Parathyroid adenoma (tissue), 2 donors: ENCODE measurements around the gene CNN3.
"Not testable (repeated sequence)": the region's sequence is repeated elsewhere in the genome, so short reads cannot be mapped to it uniquely, and the experiment has no call there.

Experiments
- H2AFZ ChIP-seq: fragments of 300-600 bp; sonication (generic); one replicate; pipeline ENCODE4 v1.7.0; 2017; ENCODE audit warnings: antibody characterized with exemption, mild to moderate bottlenecking
- H3K27ac ChIP-seq: fragments of 300-600 bp; sonication (generic); one replicate; pipeline ENCODE4 v1.7.0; 2017
- H3K27me3 ChIP-seq: fragments of 300-600 bp; sonication (generic); one replicate; pipeline ENCODE4 v1.7.0; 2017; ENCODE audit warnings: low read length; ENCODE audit not compliant: control insufficient read depth, insufficient read depth
- H3K36me3 ChIP-seq: fragments of 300-600 bp; sonication (generic); one replicate; pipeline ENCODE4 v1.7.0; 2017; ENCODE audit warnings: low read length; ENCODE audit not compliant: control insufficient read depth, insufficient read depth
- H3K4me1 ChIP-seq: fragments of 300-600 bp; sonication (generic); one replicate; pipeline ENCODE4 v1.7.0; 2017; ENCODE audit warnings: control low read depth
- H3K4me2 ChIP-seq: fragments of 300-600 bp; sonication (generic); one replicate; pipeline ENCODE4 v1.7.0; 2017; ENCODE audit warnings: low read length
- H3K4me3 ChIP-seq: fragments of 300-600 bp; sonication (generic); one replicate; pipeline ENCODE4 v1.7.0; 2017; ENCODE audit warnings: low read depth, low read length
- H3K79me2 ChIP-seq: fragments of 300-600 bp; sonication (generic); one replicate; pipeline ENCODE4 v1.7.0; 2017; ENCODE audit warnings: control low read depth
- H3K9ac ChIP-seq: fragments of 300-600 bp; sonication (generic); one replicate; pipeline ENCODE4 v1.7.0; 2017; ENCODE audit warnings: mild to moderate bottlenecking
- H3K9me3 ChIP-seq: fragments of 300-600 bp; sonication (generic); one replicate; pipeline ENCODE4 v1.7.0; 2017; ENCODE audit warnings: low read length; ENCODE audit not compliant: control insufficient read depth
- CTCF ChIP-seq: fragments of 300-600 bp; sonication (generic); IDR thresholded peaks from one replicate; pipeline ENCODE4 v1.7.0; 2017; ENCODE audit warnings: antibody characterized with exemption, mild to moderate bottlenecking
- donor health status: primary hyperparathyroidism.

Gene CNN3

GRCh38 chr1:94946886-94947285, 20.0 kb upstream of the CNN3 start:
- Histone ChIP-seq H3K27me3 (no peaks in the 10 kb centered on the region), H2AFZ (no peak overlapping the region), H3K27ac (no peak overlapping the region), H3K9ac (no peak overlapping the region), H3K36me3 (no peaks in the 10 kb centered on the region), H3K79me2 (no peaks in the 10 kb centered on the region), H3K4me1 (no peaks in the 10 kb centered on the region), H3K4me2 (no peak overlapping the region), H3K9me3 (no peaks in the 10 kb centered on the region), H3K4me3 (no peak overlapping the region)
- no peak for TF ChIP-seq CTCF

GRCh38 chr1:94942171-94943128, 15.5 kb upstream of the CNN3 start:
- Histone ChIP-seq H3K4me3 (no peak overlapping the region), H3K4me1 (no peaks in the 10 kb centered on the region), H3K79me2 (no peaks in the 10 kb centered on the region), H3K4me2 (no peak overlapping the region), H2AFZ (no peak overlapping the region), H3K9me3 (no peaks in the 10 kb centered on the region), H3K9ac (no peak overlapping the region), H3K27me3 (no peaks in the 10 kb centered on the region), H3K36me3 (no peaks in the 10 kb centered on the region), H3K27ac (no peak overlapping the region)
- no peak for TF ChIP-seq CTCF

DNA sequence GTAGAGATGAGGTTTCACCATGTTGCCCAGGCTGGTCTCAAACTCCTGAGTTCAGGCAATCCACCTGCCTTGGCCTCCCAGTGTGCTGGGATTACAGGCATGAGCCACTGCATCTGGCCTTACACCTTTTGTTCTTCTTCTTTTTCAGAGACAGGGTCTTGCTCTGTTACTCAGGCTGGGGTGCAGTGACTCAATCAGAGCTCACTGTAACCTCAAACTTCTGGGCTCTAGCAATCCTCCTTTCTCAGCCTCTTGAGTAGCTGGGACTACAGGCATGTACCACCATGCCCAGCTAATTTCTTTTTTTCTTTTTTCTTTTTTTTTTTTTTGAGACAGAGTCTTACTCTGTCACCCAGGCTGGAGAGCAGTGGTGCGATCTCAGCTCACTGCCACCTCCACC, 14.6 kb upstream of the CNN3 start:
- H3K27me3 ChIP-seq, H2AFZ ChIP-seq, H3K9ac ChIP-seq, H3K9me3 ChIP-seq, H3K79me2 ChIP-seq, H3K4me1 ChIP-seq, H3K36me3 ChIP-seq, H3K27ac ChIP-seq, H3K4me2 ChIP-seq, H3K4me3 ChIP-seq: not testable (repeated sequence)

DNA sequence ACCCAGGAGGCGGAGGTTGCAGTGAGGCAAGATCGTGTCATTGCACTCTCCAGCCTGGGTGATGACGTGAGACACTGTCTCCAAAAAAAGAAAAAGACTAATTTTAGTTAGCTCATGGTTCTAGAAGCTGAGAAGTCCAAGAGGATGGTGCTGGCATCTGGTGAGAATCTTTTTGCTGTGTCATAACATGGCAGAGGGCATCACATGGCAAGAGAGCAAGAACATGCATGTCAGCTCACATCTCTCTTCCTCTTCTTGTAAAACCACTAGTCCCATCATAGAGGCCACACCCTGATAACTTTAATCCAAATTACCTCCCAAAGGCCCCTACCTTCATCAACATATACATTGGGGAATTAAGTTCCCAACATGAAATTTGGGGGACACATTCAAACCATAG, 13.8 kb upstream of the CNN3 start:
- no peaks in the 10 kb centered on the region for H3K27me3 ChIP-seq
- H2AFZ ChIP-seq = no peak overlapping the region
- no peaks in the 10 kb centered on the region for H3K36me3 ChIP-seq
- H3K4me1 ChIP-seq = no peaks in the 10 kb centered on the region
- no peak overlapping the region for H3K27ac ChIP-seq
- H3K4me3 ChIP-seq = no peak overlapping the region
- no peak for TF ChIP-seq CTCF
- no peaks in the 10 kb centered on the region for H3K79me2 ChIP-seq
- H3K9me3 ChIP-seq = no peaks in the 10 kb centered on the region
- no peak overlapping the region for H3K9ac ChIP-seq
- H3K4me2 ChIP-seq = no peak overlapping the region

DNA sequence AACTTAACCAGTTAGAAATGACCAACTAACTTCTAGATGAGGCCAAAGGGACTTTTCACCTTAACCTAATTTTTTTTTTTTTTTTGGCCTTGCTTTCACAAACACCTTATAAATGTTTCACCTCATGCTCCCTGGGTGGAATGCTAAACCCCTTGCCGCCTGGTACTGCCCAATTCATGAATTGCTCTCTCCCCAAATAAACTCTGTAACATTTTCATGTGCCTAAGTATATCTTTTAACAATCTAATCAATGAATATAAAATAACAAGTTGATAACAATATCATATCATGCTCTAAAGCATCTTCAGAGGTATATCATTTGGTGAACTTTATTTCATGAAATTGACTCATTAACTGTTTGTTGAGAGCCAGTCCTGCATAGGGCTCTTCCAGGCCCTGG, 10.9 kb upstream of the CNN3 start:
- Histone ChIP-seq H3K79me2 (no peaks in the 10 kb centered on the region), H3K4me1 (no peaks in the 10 kb centered on the region), H3K4me2 (no peak overlapping the region), H3K9ac (no peak overlapping the region), H3K27me3 (no peaks in the 10 kb centered on the region), H3K9me3 (no peaks in the 10 kb centered on the region), H2AFZ (no peak overlapping the region), H3K36me3 (no peaks in the 10 kb centered on the region), H3K27ac (no peak overlapping the region), H3K4me3 (no peak overlapping the region)
- no peak for TF ChIP-seq CTCF
